ENCODE data around the gene OR8A1.
A peak's percentile ranks its signal among the peaks of the same experiment; 100 is the strongest.

Gene OR8A1

DNA sequence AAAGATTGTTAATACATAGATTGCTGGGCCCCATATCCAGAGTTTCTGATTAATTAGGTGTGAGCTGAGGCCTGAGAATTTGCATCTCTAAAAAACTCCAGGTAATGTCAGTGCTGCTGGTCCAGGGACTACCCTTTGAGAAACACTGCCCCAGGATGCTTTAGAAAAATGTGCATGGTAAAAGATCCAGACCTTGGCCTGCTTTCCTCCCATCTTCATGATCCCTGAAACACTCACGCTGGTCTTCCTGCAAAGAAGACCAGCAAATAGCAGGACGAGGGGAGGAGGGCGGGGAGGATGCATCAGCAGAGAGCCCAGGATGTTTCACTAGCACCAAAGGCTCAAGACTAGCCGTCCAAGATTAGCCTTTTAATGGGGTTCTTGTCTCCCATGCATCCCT is at the start of gene OR8A1:
OR8A1 (plus strand) TSS at position 301 of the 400 bp plus-strand sequence. CDS start 123 bp downstream, outside the sequence.
- no peak for DNase-seq

GRCh38 chr11:124520550-124520854 is 49.3 kb upstream of the OR8A1 start:
- no peak for DNase-seq

DNA sequence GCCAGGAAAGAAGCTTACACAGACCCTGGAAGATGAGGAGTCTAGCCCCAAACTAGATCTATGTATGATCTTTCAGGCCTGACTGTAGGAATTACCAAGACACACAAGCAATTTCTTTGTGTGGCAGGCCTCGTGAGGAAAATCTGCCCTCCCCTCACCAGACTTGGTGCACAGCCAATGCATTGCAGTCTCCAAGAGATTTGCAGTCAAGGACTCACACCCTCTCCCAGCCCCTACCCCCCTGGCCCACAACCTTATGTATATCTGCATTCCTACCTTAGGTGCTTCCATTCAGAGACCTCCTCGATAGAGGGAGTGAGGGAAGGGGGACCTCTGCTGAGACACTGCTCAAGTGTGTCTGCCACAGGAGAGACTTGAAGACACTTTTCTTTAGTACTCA is 36.2 kb upstream of the OR8A1 start:
- no peak for DNase-seq

DNA sequence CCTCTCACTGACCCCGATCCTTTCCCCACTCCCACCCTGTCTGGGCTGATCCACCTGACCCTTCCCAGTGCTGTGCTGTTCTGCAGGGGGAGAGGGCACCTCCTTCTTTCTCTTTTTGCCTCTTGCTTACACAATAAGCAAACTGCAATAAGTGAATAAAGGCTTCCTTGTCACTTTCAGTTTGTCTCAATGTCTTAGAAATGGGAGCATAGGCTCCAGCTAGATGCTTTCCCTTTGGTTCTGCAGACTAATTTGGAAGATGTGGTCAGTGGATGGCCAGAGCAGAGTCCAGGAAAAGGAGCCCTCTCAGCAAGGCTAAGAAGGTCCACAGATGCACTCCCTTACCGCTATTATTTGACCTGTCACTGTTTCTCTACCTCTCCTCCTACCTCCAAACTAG is 35.7 kb upstream of the OR8A1 start:
- DNase-seq: no peak

GRCh38 chr11:124535552-124536232 is 34.1 kb upstream of the OR8A1 start:
- DNase-seq: no peak

GRCh38 chr11:124536520-124536919 is 33.3 kb upstream of the OR8A1 start:
- no peak for DNase-seq

DNA sequence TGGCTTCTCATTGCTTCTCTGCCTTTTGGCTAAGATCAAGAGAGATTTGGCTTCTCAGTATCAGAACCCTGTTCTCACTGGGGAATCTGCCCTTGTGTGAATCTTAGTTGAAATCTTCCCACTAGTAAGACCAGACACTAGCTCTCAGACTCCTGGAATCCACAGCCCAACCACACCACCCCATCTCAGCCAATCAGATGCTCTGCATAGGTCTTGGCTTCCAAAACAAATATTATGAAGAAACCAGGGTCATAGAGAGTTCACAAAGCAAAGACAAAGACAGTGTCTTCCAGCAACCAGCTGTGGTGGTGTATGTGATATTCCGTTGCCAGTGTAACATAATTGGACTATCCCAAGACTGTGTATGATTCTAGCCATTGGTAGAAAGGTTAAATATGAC is 31.8 kb upstream of the OR8A1 start:
- no peak for DNase-seq

GRCh38 chr11:124541204-124541603 is 28.6 kb upstream of the OR8A1 start:
- no peak for DNase-seq

DNA sequence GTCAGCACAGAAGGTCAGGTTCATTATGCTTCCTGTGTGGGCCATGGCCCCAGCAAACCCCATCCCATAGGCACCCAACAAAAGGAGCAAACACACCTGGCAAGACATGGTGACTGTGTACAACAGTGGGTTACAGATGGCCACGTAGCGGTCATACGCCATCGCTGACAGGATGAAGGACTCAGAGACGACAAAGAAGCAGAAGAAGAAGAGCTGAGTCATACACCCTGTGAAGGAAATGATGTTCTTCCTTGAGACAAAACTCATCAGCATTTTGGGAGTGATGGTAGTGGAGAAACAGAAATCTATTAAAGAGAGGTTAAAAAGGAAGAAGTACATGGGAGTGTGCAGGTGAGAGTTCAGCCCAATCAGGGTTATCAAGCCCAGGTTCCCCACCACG is 26.7 kb upstream of the OR8A1 start:
- DNase-seq: no peak

DNA sequence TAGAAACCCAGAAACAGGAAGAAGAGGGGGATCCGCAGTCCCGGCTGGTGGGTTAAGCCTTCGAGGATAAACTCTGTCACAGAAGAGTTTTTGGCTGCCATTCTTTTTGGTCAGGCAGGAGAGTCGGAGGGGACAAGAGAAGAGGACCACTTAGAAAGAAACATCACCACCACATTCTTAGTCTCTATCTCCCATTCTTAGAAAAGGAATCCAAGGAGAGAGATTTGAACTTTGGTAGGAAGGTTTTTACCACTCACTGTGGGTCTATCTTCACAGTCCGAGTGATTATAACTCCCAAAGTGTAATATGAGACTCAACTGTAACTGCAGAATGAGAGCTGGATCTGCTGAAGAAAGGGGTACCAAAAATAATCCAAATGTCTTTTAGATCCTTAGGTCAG is 26.2 kb upstream of the OR8A1 start, which contains the start of gene OR8B12:
OR8B12 (minus strand) TSS at position 101 of the 400 bp plus-strand sequence; CDS start at position 101, 0 bp downstream.
- no peak for DNase-seq

GRCh38 chr11:124551189-124551588 is 18.6 kb upstream of the OR8A1 start:
- DNase-seq: no peak

- DNase-seq: no peak
Measured at GRCh38 chr11:124551987-124552386, 17.8 kb upstream of the OR8A1 start.

DNA sequence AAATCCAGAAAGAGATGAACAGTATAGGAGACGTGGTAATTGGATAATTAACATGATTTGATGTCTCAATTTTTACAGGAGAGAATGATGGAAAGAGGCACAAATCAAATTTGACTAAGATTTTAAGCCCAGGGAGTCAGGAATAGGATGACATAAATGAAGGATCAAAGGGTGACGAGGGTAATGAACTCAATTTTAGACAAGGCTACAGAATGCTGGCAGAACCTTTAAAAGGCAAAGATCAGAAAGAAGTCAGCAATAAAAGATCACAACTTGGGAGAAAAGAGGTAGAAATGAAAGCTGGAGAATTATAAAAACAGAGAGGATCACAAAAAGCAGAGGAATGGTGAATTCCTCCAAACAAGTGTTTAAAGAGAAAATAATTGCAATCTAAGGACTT is 13.0 kb upstream of the OR8A1 start:
- DNase-seq: no peak

- no peak for DNase-seq
Measured at GRCh38 chr11:124570160-124570559, 363 bp downstream of the OR8A1 start.

GRCh38 chr11:124577716-124578427 is 8.1 kb downstream of the OR8A1 start:
- no peak for DNase-seq

DNA sequence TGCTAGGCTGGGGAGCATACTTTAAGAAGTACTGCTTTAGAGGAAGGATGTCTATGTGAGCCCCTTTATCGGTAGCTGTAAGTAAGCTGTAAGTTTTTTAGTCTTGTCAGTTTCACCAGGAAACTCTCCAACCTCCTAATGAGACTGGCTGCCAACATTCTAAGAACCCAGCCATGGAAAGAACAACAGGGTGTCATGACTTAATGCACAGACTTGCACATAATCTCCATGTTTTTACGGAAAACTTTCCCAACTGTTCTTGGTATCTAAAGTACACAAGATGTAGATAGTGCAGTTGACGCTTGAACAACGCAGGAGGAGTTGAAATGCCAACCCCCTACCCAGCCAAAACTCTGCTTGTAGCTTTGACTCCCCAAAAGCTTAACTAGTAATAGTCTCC is 9.0 kb downstream of the OR8A1 start:
- no peak for DNase-seq

GRCh38 chr11:124581817-124582216 is 12.0 kb downstream of the OR8A1 start:
- no peak for DNase-seq

GRCh38 chr11:124582565-124582964 is 12.8 kb downstream of the OR8A1 start:
- DNase-seq: no peak

DNA sequence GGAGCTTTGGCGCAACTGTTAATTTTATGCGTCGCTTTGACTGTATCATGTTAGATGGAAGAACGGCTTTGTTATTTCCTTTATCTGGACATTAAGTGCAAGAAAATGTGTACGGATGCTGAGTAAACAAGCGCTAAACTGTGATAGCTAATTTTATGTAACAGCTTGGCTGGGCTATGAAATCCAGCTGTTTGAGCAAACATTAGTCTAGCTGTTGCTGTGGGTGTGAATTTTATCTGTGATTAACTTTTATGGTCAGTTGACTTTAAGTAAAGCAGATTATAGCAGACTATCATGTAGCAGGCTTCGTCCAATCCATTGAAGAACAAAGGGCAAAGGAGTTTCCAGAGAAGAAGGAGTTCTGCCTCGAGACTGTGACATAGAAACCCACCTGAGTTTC is 14.0 kb downstream of the OR8A1 start:
- no peak for DNase-seq

GRCh38 chr11:124584681-124585372 is 15.0 kb downstream of the OR8A1 start:
- DNase-seq: no peak

DNA sequence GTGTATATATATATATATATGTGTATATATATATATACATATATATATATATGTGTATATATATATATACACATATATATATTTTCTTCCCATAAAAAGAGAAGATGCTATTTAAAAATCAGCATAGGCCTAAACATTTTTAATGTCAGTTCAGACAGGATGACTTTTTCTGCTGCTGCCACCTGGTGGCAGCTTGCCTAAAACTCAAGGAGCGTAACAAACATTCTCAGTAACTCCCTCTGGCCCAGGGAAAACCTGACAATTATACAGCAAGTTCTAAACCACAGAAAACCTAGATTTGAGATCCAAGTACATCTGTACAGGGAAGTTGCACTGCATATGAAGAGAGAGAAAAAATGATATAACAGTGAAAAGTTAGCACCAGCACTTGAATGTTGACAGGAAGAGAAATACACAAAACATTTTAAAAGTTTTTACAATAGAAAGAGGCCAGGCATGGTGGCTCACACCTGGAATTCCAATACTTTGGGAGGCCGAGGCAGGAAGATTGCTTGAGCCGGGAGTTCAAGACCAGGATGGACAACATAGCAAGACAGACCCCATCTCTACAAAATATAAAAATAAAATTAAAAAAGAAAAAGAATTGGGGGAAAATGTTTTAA is 16.6 kb downstream of the OR8A1 start:
- DNase-seq: peak; percentile 49

DNA sequence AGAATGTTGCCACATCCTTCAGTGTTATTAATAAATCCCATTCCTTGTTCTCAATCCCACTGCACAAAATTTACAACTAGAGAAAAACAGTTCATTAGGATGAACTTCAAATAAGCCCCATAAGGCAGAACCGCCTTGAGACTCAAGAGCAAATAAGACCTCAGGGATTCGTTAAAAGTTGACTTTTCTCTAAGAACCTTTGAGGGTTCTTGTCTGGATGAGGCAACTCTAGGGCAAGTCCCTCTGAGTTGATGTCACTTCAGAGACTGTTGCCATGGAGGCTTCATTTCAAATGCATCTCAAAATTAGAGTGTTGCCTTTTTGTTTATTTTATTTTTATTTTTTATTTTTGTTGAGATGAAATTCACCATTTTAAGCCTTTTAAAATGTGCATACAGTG is 21.6 kb downstream of the OR8A1 start:
- DNase-seq: no peak

DNA sequence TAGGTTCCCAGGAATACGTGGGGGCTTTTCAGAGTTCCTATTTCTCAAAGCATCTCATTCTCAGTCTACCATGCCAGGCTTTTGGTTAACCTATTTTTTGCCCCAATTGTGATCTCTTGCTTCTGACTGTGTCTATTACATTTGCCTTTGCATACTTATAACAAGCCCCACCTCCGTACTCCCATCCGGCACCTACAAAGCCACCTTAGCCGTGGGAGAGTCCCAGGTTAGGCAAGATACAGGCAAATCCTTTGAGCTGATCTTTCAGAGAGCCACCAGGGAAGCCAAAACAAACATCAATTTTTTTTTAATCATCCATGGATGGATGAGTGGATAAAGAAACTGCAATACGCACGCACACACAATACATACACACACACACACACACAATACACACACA is 22.8 kb downstream of the OR8A1 start:
- no peak for DNase-seq

DNA sequence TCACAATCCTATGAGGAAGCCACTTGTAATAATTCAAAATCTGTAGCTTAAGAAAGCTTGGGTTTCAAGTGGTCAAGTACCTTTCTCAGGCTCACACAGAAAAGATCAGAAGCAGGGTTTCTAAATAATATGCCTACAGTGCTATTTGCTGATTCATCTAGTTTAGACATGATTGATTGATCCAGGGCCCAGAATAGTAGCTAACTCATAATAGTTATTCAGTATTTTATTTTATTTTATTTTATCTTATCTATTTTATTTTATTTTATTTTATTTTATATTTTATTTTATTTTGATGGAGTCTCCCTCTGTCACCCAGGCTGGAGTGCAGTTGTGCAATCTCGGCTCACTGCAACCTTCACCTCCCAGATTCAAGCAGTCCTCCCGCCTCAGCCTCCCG is 25.5 kb downstream of the OR8A1 start:
- DNase-seq: no peak

Measured in activated naive CD4-positive, alpha-beta T cell treated with anti-CD3 and anti-CD28 coated beads, Interleukin-2, amount 50 U/mL, for 16 hours (primary cell).